HepG2 (cell line): ENCODE data around the gene OBSL1. TPM values are rescaled to one million over a fixed set of nuclear protein-coding genes. Genes with fewer than 3 reads are reported as not detected.

Experiments used
- ATAC-seq: fragments of 200-7000 bp; cut with Tn5 transposase; 3 replicates; pipeline ENCODE4 v1.9.1; 2020; ENCODE audit warnings: mild to moderate bottlenecking, moderate library complexity
- BruUV-seq: library from RNA; stranded (reverse); fragments of 400-500 nt; replicated peaks from 2 replicates; lab custom pipeline; 2021; lab: Mats Ljungman, UMichigan
- CTCF ChIA-PET: fragments of 300-600 bp; formaldehyde crosslinking; extraction: SDS; loops from one replicate; lab custom pipeline; 2021; ENCODE audit warnings: low total read pairs, inconsistent platforms, low intra/inter-chr PET ratio; lab: Yijun Ruan, JAX
- POLR2A ChIA-PET: fragments of 350-600 bp; sonication (Branson Sonifier 250); formaldehyde crosslinking; loops from one replicate; lab custom pipeline; 2020; ENCODE audit warnings: antibody characterized with exemption, inconsistent platforms; lab: Yijun Ruan, JAX
- DNase-seq: peaks from one replicate; pipeline ENCODE4 v3.0.0-alpha.2; 2015; ENCODE audit warnings: low spot score
- FAIRE-seq: peaks from 3 replicates; lab custom pipeline; 2011; peaks lifted over from hg19 to GRCh38; lab: Jason Lieb, UNC
- H2AFZ ChIP-seq: one replicate; pipeline ENCODE4 v1.6.1; 2011; ENCODE audit warnings: low read length, inconsistent platforms
- H3K27ac ChIP-seq: fragments of 300-600 bp; 3 replicates; pipeline ENCODE4 v1.8.0; 2011; ENCODE audit warnings: mixed run types, mild to moderate bottlenecking, mixed read lengths, low read length, inconsistent platforms; ENCODE audit not compliant: insufficient read depth; ENCODE audit errors: extremely low read length
- H3K27me3 ChIP-seq, 2 experiments: fragments of 200-600 bp in 1 of 2; 2 replicates in 1 of 2; 3 replicates in 1 of 2; pipeline versions ENCODE4 v1.6.0 to v1.8.0; 2011; ENCODE audit warnings: low read length in 2 of 2, mild to moderate bottlenecking in 2 of 2, moderate library complexity in 2 of 2, inconsistent platforms in 1 of 2; ENCODE audit not compliant: insufficient read depth in 2 of 2, control insufficient read depth in 1 of 2
- H3K36me3 ChIP-seq, 2 experiments: fragments of 200-600 bp in 1 of 2; replicated peaks in 1 of 2; 2 replicates in 1 of 2; 3 replicates in 1 of 2; pipeline versions ENCODE4 v1.5.1 to v1.8.0; 2011; ENCODE audit warnings: low read length in 2 of 2, inconsistent platforms in 1 of 2; ENCODE audit not compliant: insufficient read depth in 2 of 2, control insufficient read depth in 1 of 2
- H3K4me1 ChIP-seq: 2 replicates; pipeline ENCODE4 v1.5.1; 2012; ENCODE audit warnings: low read length, inconsistent platforms; ENCODE audit not compliant: insufficient read depth
- H3K4me2 ChIP-seq: 2 replicates; pipeline ENCODE4 v1.6.0; 2011; ENCODE audit warnings: low read depth, low read length, inconsistent platforms
- H3K4me3 ChIP-seq, 3 experiments: fragments of 200-600 bp in 1 of 3; sonication (generic), shearing (Covaris generic) in 1 of 3; replicated peaks in 1 of 3; 2 replicates each; pipeline ENCODE4 v1.5.1; 2011 to 2016; ENCODE audit warnings: low read length in 3 of 3, inconsistent platforms in 2 of 3, low read depth in 2 of 3, mild to moderate bottlenecking in 2 of 3, control low read depth in 1 of 3, mixed read lengths in 1 of 3; ENCODE audit not compliant: insufficient read depth in 1 of 3
- H3K79me2 ChIP-seq: one replicate; pipeline ENCODE4 v1.6.1; 2011; ENCODE audit warnings: low read length, inconsistent platforms; ENCODE audit not compliant: insufficient read depth
- H3K9ac ChIP-seq: 2 replicates; pipeline ENCODE4 v1.6.0; 2011; ENCODE audit warnings: mild to moderate bottlenecking, low read depth, low read length, inconsistent platforms; ENCODE audit not compliant: insufficient read depth
- H3K9me3 ChIP-seq: 2 replicates; pipeline ENCODE4 v1.5.1; 2012; ENCODE audit warnings: mild to moderate bottlenecking, low read length
- H4K20me1 ChIP-seq: 2 replicates; pipeline ENCODE4 v1.6.0; 2011; ENCODE audit warnings: inconsistent platforms, mild to moderate bottlenecking, low read length, moderate library complexity; ENCODE audit not compliant: insufficient read depth
- AGO1 ChIP-seq: fragments of 200-400 bp; formaldehyde crosslinking; IDR thresholded peaks from 2 replicates; pipeline ENCODE4 v1.6.1; 2017; ENCODE audit warnings: mild to moderate bottlenecking, low read depth, low read length, moderate library complexity; ENCODE audit not compliant: poor library complexity, severe bottlenecking
- GABPA ChIP-seq, 2 experiments: IDR thresholded peaks; 2 replicates each; pipeline ENCODE4 v1.6.1; 2011 to 2016; ENCODE audit warnings: low read depth in 2 of 2, low read length in 1 of 2, missing biosample characterization in 1 of 2, missing genetic modification characterization in 1 of 2
- IRF2 ChIP-seq: IDR thresholded peaks from 2 replicates; pipeline ENCODE4 v1.6.1; 2018; ENCODE audit warnings: missing genetic modification reagents, missing compliant biosample characterization
- NRL ChIP-seq: sonication (generic); formaldehyde crosslinking; IDR thresholded peaks from 2 replicates; pipeline ENCODE4 v1.5.0; 2020; ENCODE audit warnings: missing genetic modification reagents, mild to moderate bottlenecking, moderate library complexity, borderline replicate concordance
- ZNF329 ChIP-seq: sonication (generic); formaldehyde crosslinking; IDR thresholded peaks from 2 replicates; pipeline ENCODE4 v1.9.0; 2021; ENCODE audit warnings: low read depth, mild to moderate bottlenecking, missing genetic modification reagents
- ZNF687 ChIP-seq: sonication (generic); formaldehyde crosslinking; IDR thresholded peaks from 2 replicates; pipeline ENCODE4 v1.5.1; 2020; ENCODE audit warnings: mild to moderate bottlenecking, missing genetic modification reagents, moderate library complexity
- WGBS: methylation state at CpG from one replicate; pipeline ENCODE4 v1.1.6; 2017; ENCODE audit warnings: low lambda C conversion rate; 5-methylcytosine and 5-hydroxymethylcytosine counted together
- in situ Hi-C: cut with HindIII; loops from 2 replicates; pipeline ENCODE4 v1.10.0; 2017; ENCODE audit warnings: low pct_unique_long_range_greater_than_20kb; ENCODE audit not compliant: extremely low pct_ligation_motif_present
- intact Hi-C: fragments of 100-400 bp; cut with micrococcal nuclease; formaldehyde crosslinking; loops from one replicate; pipeline ENCODE4 v1.10.0; 2022; ENCODE audit not compliant: unreplicated experiment
- polyA plus RNA-seq, 8 experiments: library from polyadenylated mRNA; depleted of rRNA in 3 of 8; stranded (reverse) in 7 of 8; unstranded in 1 of 8; fragments of >200 nt; fragmentation: Illumina TruSeq in 4 of 8; extraction: Trizol in 4 of 8; gene quantifications; 2 replicates each; pipeline versions ENCODE4 v1.2.1 to v1.2.3, GENCODE V29; 2011 to 2016; ENCODE audit warnings: low read depth in 4 of 8, missing spikeins in 1 of 8, mixed read lengths in 1 of 8; ENCODE audit not compliant: insufficient read depth in 1 of 8
- total RNA-seq, 5 experiments: library from RNA; depleted of rRNA; stranded (reverse); fragments of >200 nt; fragmentation: Illumina TruSeq; extraction: Trizol; gene quantifications; 2 replicates each; pipeline ENCODE4 v1.2.3, GENCODE V29; 2016; ENCODE audit warnings: low read depth in 1 of 5

Gene OBSL1
- total and polyA plus RNA-seq, 2 of the 13 experiments (the other 11 are each of a cell fraction or from before 2014, with no cell fraction given), result 86.7 to 218 TPM

- 7% methylated on average over 9 of the region's 9 CpGs for WGBS
- Histone ChIP-seq H3K4me2 (peak overlapping the region; percentile 51; the same call in 1 of the 2 replicates), H4K20me1 (peaks cover 37% of the 10 kb centered on the region), H3K27ac (no peak overlapping the region), H3K4me1 (peaks cover 38% of the 10 kb centered on the region), H3K36me3 (peaks cover 15 to 27% of the 10 kb centered on the region in 2 experiments), H3K4me3 (no peak overlapping the region; a peak in 1 of 6 replicates), H3K27me3 (peaks cover 4 to 48% of the 10 kb centered on the region in 2 experiments; a peak in 4 of 5 replicates), H3K79me2 (peaks cover 10% of the 10 kb centered on the region), H3K9ac (no peak overlapping the region), H2AFZ (no peak overlapping the region), H3K9me3 (no peaks in the 10 kb centered on the region)
- in situ Hi-C loops, result no loop called here
- TF ChIP-seq IRF2 (CRISPR knock-in tag), result no peak
- peak; percentile 33 for TF ChIP-seq AGO1
- TF ChIP-seq ZNF687 (CRISPR knock-in tag), result peak; percentile 35
- peak; percentile 67 for TF ChIP-seq NRL (CRISPR knock-in tag)
- 0 out of 2 replicates have a peak, but pooled peaks have one; percentile 51 for TF ChIP-seq ZNF329 (CRISPR knock-in tag)
- no peak for TF ChIP-seq GABPA (IDR thresholded peaks at IDR 0.05; ENCODE audit: low read depth, low read length)
- TF ChIP-seq GABPA (CRISPR knock-in tag; IDR thresholded peaks at IDR 0.05; ENCODE audit: low read depth), result peak; percentile 55
- no peak for FAIRE-seq
- DNase-seq, result no peak
- peak; percentile 19 for ATAC-seq
- no TSS peak for BruUV-seq
- POLR2A ChIA-PET, result interaction anchor here (1.1 to 1.5 kb wide), 3 partner anchors 23 to 39 kb away, joined by 4 to 9 read pairs (median 4); partner anchors contain the start of genes GMPPA, INHA and OBSL1
- CTCF ChIA-PET, result interaction anchor here (1.5 kb wide), 1 partner anchor 106 kb away, joined by 8 read pairs; no protein-coding TSS in a partner anchor
- intact Hi-C loops, result loop anchor here (10.0 kb wide), 1 partner anchor 242 kb away; no protein-coding TSS in a partner anchor
Measured at GRCh38 chr2:219536967-219537366, 34.4 kb downstream of the OBSL1 start.
